Ovary (tissue), 3 donors: Measurements from ENCODE around the gene ZC3H8.

Source experiments
- POLR2A ChIP-seq: fragments of 450-650 bp; IDR thresholded peaks from one replicate; pipeline ENCODE4 v1.6.1; 2017; ENCODE audit warnings: antibody characterized with exemption, mild to moderate bottlenecking, moderate library complexity
- TF ChIP-seq, protein P1 (sequence below), 3 donors: fragments of 450-650 bp in 2 of 3; fragments of 200-600 bp in 1 of 3; IDR thresholded peaks; one replicate each; pipeline versions ENCODE4 v1.5.1 to v1.8.0; 2016 to 2022; ENCODE audit warnings: antibody characterized with exemption in 3 of 3, mild to moderate bottlenecking in 1 of 3
- donor health status: DM: no; HTN: no; CAD: no.

DNA sequence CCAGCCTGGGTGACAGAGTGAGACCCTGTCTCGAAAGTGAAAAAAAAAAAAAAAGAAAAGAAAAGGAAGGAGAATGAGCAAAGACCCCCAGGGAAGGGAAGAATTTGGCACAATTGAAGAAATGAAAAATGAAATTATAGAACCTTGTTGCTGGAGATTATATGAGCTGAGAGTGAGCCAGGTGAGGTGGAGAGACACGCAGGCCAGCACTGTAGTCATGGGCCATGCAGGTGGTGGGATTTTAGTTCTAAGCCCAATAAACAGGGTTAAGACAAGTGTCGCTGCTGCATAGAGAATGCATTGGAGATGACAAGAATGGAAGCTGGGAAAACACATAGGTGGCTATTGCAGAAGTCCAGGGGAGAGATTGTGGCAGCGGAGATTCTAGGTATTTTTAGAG, 84.3 kb downstream of the ZC3H8 start:
- TF ChIP-seq, protein P1, sequence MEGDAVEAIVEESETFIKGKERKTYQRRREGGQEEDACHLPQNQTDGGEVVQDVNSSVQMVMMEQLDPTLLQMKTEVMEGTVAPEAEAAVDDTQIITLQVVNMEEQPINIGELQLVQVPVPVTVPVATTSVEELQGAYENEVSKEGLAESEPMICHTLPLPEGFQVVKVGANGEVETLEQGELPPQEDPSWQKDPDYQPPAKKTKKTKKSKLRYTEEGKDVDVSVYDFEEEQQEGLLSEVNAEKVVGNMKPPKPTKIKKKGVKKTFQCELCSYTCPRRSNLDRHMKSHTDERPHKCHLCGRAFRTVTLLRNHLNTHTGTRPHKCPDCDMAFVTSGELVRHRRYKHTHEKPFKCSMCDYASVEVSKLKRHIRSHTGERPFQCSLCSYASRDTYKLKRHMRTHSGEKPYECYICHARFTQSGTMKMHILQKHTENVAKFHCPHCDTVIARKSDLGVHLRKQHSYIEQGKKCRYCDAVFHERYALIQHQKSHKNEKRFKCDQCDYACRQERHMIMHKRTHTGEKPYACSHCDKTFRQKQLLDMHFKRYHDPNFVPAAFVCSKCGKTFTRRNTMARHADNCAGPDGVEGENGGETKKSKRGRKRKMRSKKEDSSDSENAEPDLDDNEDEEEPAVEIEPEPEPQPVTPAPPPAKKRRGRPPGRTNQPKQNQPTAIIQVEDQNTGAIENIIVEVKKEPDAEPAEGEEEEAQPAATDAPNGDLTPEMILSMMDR (IDR thresholded peaks at IDR 0.05) = no peak
- no peak for TF ChIP-seq POLR2A
